BJ (cell line): Measurements from ENCODE around the gene SLC41A3. TPM values are rescaled to one million over a fixed set of nuclear protein-coding genes. Genes with fewer than 3 reads are reported as not detected.
A peak's percentile ranks its signal among the peaks of the same experiment; 100 is the strongest.

Experiments used
- CTCF ChIA-PET: fragments of 350-600 bp; formaldehyde crosslinking; extraction: SDS; loops from one replicate; lab custom pipeline; 2021; ENCODE audit warnings: antibody characterized with exemption, inconsistent platforms; lab: Yijun Ruan, JAX
- POLR2A ChIA-PET: fragments of 300-600 bp; sonication (Branson Sonifier 250); formaldehyde crosslinking; extraction: SDS; loops from one replicate; lab custom pipeline; 2021; ENCODE audit warnings: antibody characterized with exemption; lab: Charles Lee
- DNase-seq: peaks from one replicate; pipeline ENCODE4 v3.0.0-alpha.2; 2011; ENCODE audit warnings: low read depth
- H3K27me3 ChIP-seq: 2 replicates; pipeline ENCODE4 v1.6.0; 2011; ENCODE audit warnings: low read length; ENCODE audit not compliant: control insufficient read depth, insufficient read depth
- H3K36me3 ChIP-seq: 2 replicates; pipeline ENCODE4 v1.5.1; 2011; ENCODE audit warnings: low read length; ENCODE audit not compliant: control insufficient read depth, insufficient read depth
- H3K4me3 ChIP-seq: 2 replicates; pipeline ENCODE4 v1.5.1; 2011; ENCODE audit warnings: low read depth, mild to moderate bottlenecking, control low read depth, low read length
- CTCF ChIP-seq: IDR thresholded peaks from 2 replicates; pipeline ENCODE4 v1.5.1; 2011; ENCODE audit warnings: low read depth, mild to moderate bottlenecking, control low read depth, inconsistent platforms, low read length, moderate library complexity; ENCODE audit not compliant: insufficient read depth
- polyA plus RNA-seq: library from polyadenylated mRNA; depleted of rRNA; stranded (reverse); fragments of >200 nt; gene quantifications from 2 replicates; pipeline ENCODE4 v1.2.3, GENCODE V29; 2011

The SLC41A3 gene
- polyA plus RNA-seq, 1 experiment, result 70.8 TPM

GRCh38 chr3:126036056-126036549 lies 47.8 kb downstream of the SLC41A3 start:
- POLR2A ChIA-PET, result no interaction called here
- Histone ChIP-seq H3K27me3 (no peaks in the 10 kb centered on the region), H3K4me3 (no peak overlapping the region), H3K36me3 (peaks cover 1% of the 10 kb centered on the region; the same call in 1 of the 2 replicates)
- CTCF ChIA-PET, result interaction anchor here (1.6 kb wide), 1 partner anchor 11 kb away, joined by 4 read pairs; no protein-coding TSS in a partner anchor
- DNase-seq, result no peak
- TF ChIP-seq CTCF, result no peak

GRCh38 chr3:126035362-126036050 lies 48.4 kb downstream of the SLC41A3 start:
- ChIA-PET CTCF (interaction anchor here (1.6 kb wide), 1 partner anchor 12 kb away, joined by 4 read pairs; no protein-coding TSS in a partner anchor), POLR2A (no interaction called here)
- no peak for TF ChIP-seq CTCF
- H3K4me3 ChIP-seq, result no peak overlapping the region
- H3K27me3 ChIP-seq, result no peaks in the 10 kb centered on the region
- peaks cover 1% of the 10 kb centered on the region; the same call in 1 of the 2 replicates for H3K36me3 ChIP-seq
- DNase-seq, result no peak

- POLR2A ChIA-PET, result no interaction called here
- Histone ChIP-seq H3K36me3 (peaks cover 1% of the 10 kb centered on the region; the same call in 1 of the 2 replicates), H3K4me3 (no peak overlapping the region), H3K27me3 (no peaks in the 10 kb centered on the region)
- no peak for TF ChIP-seq CTCF
- CTCF ChIA-PET, result interaction anchor here (1.6 kb wide), 1 partner anchor 12 kb away, joined by 4 read pairs; no protein-coding TSS in a partner anchor
- peak; percentile 4 for DNase-seq
These were observed 49.2 kb downstream of the SLC41A3 start for GRCh38 chr3:126034481-126035361.

- H3K4me3 ChIP-seq, result no peak overlapping the region
- ChIA-PET POLR2A (no interaction called here), CTCF (no interaction called here)
- no peak for DNase-seq
- H3K27me3 ChIP-seq, result no peaks in the 10 kb centered on the region
- H3K36me3 ChIP-seq, result peaks cover 1% of the 10 kb centered on the region; the same call in 1 of the 2 replicates
- no peak for TF ChIP-seq CTCF
These were observed 50.2 kb downstream of the SLC41A3 start for GRCh38 chr3:126033765-126034164.
